ENCODE results near the gene ATP4A.

Gene ATP4A

DNA sequence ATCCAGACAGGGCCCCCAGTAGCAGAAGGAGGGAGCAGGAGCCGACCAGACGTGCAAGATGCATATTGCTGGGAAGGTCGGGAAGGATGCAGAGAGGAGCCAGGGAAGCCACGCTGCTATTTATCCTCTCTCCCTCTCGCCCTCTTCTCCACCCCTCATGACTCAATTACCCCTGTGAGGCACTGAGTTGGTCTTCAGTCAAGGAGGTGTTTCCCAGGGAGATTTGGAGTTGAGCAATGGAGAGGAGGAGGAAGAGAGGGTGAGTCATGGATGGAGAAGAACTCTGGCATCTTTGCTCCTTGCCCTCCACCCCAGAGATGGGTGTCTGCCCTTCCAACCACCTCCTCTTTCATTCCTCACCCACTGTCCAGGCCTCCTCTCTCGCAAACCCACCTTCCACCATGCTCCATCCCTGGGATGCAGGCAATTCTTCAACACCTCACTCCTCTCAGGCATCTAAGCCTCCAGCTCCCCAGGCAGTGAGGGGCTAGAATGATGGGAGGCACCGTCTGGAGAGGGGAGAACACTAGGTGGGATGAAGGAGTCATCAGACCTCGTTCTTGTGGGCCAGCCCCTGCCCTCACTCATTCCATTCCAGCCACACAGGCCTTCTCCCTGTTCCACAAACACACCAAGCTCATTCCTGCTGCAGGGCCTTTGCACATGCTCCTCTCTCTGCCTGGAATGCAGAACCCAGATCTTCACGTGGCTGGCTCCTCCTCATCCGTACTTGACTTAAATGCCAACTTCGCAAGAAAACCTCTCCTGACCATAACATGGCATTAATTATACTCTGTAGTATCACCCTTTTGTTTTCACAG, 35.0 kb downstream of the ATP4A start, which contains the start of gene SBSN:
SBSN (minus strand) TSS at position 94 of the 821 bp plus-strand sequence; CDS start at position 64, 30 bp downstream.
- H3K4me3 ChIP-seq (ENCODE audit: control insufficient read depth, low read depth, low read length): no peak within 1 kb of the TSS
- DNase-seq (ENCODE audit: low read depth): peak; percentile 63
- TF ChIP-seq CTCF (IDR thresholded peaks at IDR 0.05; ENCODE audit: control insufficient read depth, insufficient read depth, low read depth, low read length, missing control alignments): no peak

GRCh38 chr19:35525873-35526272, 37.6 kb downstream of the ATP4A start:
- H3K4me3 ChIP-seq (ENCODE audit: control insufficient read depth, low read depth, low read length): no peak overlapping the region
- TF ChIP-seq CTCF (IDR thresholded peaks at IDR 0.05; ENCODE audit: control insufficient read depth, insufficient read depth, low read depth, low read length, missing control alignments): no peak
- no peak for DNase-seq (ENCODE audit: low read depth)

- H3K4me3 ChIP-seq (ENCODE audit: control insufficient read depth, low read depth, low read length): no peak overlapping the region
- no peak for TF ChIP-seq CTCF (IDR thresholded peaks at IDR 0.05; ENCODE audit: control insufficient read depth, insufficient read depth, low read depth, low read length, missing control alignments)
- no peak for DNase-seq (ENCODE audit: low read depth)
Observed at GRCh38 chr19:35524181-35524837, 39.1 kb downstream of the ATP4A start.

DNA sequence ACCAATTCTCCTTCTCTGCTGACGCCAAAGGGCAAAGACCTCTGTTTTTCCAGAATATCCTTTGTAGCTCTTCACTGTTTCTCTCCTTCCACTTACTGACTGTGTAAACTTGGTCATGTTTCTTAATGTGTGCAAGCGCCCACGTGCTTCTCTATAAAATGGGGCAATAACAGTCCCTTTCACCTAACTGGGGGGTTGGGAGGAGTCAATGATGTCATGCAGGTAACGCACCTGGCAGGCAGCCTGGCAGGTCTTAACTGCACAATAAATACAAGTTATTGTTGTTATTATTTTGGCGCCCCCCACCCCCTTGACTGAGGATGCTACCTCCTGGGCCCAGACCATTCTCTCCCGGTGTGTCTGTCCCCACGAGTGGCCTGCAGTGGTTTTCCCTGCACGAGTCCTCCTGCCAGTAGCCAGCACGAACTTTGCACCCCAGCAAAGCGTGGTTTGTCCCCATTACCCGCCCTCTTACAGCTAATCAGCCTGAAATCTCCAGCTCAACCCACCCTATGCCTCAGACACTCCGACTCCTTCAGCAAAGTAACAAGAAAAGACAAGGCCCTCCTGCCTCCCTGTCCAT, 40.6 kb downstream of the ATP4A start:
- no peak overlapping the region for H3K4me3 ChIP-seq (ENCODE audit: control insufficient read depth, low read depth, low read length)
- DNase-seq (ENCODE audit: low read depth): no peak
- no peak for TF ChIP-seq CTCF (IDR thresholded peaks at IDR 0.05; ENCODE audit: control insufficient read depth, insufficient read depth, low read depth, low read length, missing control alignments)

GRCh38 chr19:35521124-35521743, 42.2 kb downstream of the ATP4A start:
- no peak overlapping the region for H3K4me3 ChIP-seq (ENCODE audit: control insufficient read depth, low read depth, low read length)
- no peak for TF ChIP-seq CTCF (IDR thresholded peaks at IDR 0.05; ENCODE audit: control insufficient read depth, insufficient read depth, low read depth, low read length, missing control alignments)
- no peak for DNase-seq (ENCODE audit: low read depth)

DNA sequence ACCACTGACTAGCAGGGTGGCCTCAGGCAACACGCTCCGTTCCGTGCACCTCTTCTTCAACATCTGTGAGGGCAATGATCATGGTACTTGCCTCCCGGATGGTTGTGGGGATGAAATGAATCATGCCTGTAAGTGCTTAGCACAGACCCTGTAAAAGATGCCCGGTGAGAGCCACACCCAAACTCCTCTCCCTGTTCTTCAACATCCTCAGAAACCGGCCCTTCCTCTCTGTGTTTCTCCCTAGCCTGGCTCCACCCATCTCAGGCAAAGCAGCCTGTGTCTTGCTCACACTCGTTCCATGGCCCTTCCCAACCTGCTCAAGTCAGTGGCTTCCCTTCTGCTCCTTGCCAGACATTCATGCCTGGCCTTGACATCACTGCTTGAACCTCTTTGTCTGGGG, 44.2 kb downstream of the ATP4A start:
- peak; percentile 28 for DNase-seq (ENCODE audit: low read depth)
- TF ChIP-seq CTCF (IDR thresholded peaks at IDR 0.05; ENCODE audit: control insufficient read depth, insufficient read depth, low read depth, low read length, missing control alignments): no peak
- no peak overlapping the region for H3K4me3 ChIP-seq (ENCODE audit: control insufficient read depth, low read depth, low read length)
